ENCODE results near the gene MICAL3.
"Not testable (repeated sequence)": the region's sequence is repeated elsewhere in the genome, so short reads cannot be mapped to it uniquely, and the experiment has no call there.

MICAL3 gene

DNA sequence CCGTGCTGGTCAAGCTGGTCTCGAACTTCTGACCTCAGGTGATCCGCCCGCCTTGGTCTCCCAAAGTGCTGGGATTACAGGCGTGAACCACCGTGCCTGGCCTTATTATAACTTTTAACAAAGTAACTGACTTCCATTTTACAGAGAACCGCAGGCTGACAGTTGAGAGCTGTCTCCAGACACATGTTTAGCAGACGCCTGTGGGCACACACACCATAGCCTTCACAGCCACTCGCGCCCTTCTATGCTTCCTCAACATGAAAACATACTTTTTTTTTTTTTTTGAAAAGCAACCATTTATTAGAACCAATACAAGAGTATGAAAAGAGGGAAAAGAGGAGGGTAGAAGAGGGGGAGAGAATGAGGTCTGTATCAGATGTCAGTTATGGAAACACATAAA is 260.9 kb downstream of the MICAL3 start:
- H3K9me3 ChIP-seq (ENCODE audit: insufficient read depth, low read depth, low read length); H2AFZ ChIP-seq (ENCODE audit: insufficient read depth, low read length, poor library complexity); H2AK5ac ChIP-seq (ENCODE audit: low read length); H3K36me3 ChIP-seq (ENCODE audit: control insufficient read depth in 1 of 2, insufficient read depth in 2 of 2, low read length in 2 of 2); H3K4me2 ChIP-seq (ENCODE audit: low read length); H4K8ac ChIP-seq (ENCODE audit: low read depth, low read length); H3K4me3 ChIP-seq (ENCODE audit: low read depth, low read length); H3K14ac ChIP-seq (ENCODE audit: low read length); H3K18ac ChIP-seq (ENCODE audit: low read length); H3K27me3 ChIP-seq (ENCODE audit: insufficient read depth, low read length); H3K79me2 ChIP-seq (ENCODE audit: control insufficient read depth, insufficient read depth, low read length, poor library complexity); H3K23ac ChIP-seq (ENCODE audit: low read length); H2BK5ac ChIP-seq (ENCODE audit: low read depth, low read length, poor library complexity); H2BK12ac ChIP-seq (ENCODE audit: low read length); DNase-seq; H3K4me1 ChIP-seq (ENCODE audit: control insufficient read depth in 1 of 2, insufficient read depth in 2 of 2, low read length in 2 of 2); H3K4ac ChIP-seq (ENCODE audit: low read depth, low read length); H3K27ac ChIP-seq (ENCODE audit: low read depth, low read length); H3K9ac ChIP-seq (ENCODE audit: low read length); H4K12ac ChIP-seq (ENCODE audit: low read depth, low read length); H3K79me1 ChIP-seq (ENCODE audit: low read length); H4K91ac ChIP-seq (ENCODE audit: low read depth, low read length); H2BK120ac ChIP-seq (ENCODE audit: insufficient read depth, low read length, poor library complexity): not testable (repeated sequence)
- WGBS (ENCODE audit: extremely low coverage, insufficient coverage, insufficient read length), result no CpG with 5 or more reads among the region's 10 CpGs

GRCh38 chr22:17761138-17761488 is 263.2 kb downstream of the MICAL3 start:
- Histone ChIP-seq H3K4ac (ENCODE audit: low read depth, low read length) (no peak overlapping the region), H2BK12ac (ENCODE audit: low read length) (no peak overlapping the region), H2BK5ac (ENCODE audit: low read depth, low read length, poor library complexity) (no peak overlapping the region), H3K4me1 (ENCODE audit: control insufficient read depth in 1 of 2, insufficient read depth in 2 of 2, low read length in 2 of 2) (no peaks in the 10 kb centered on the region), H3K27ac (ENCODE audit: low read depth, low read length) (no peak overlapping the region), H4K12ac (ENCODE audit: low read depth, low read length) (no peak overlapping the region), H3K79me2 (ENCODE audit: control insufficient read depth, insufficient read depth, low read length, poor library complexity) (no peaks in the 10 kb centered on the region), H3K18ac (ENCODE audit: low read length) (no peak overlapping the region), H2AK5ac (ENCODE audit: low read length) (no peak overlapping the region), H4K91ac (ENCODE audit: low read depth, low read length) (no peak overlapping the region), H2AFZ (ENCODE audit: insufficient read depth, low read length, poor library complexity) (no peak overlapping the region), H3K23ac (ENCODE audit: low read length) (no peak overlapping the region), H3K14ac (ENCODE audit: low read length) (no peak overlapping the region), H3K4me2 (ENCODE audit: low read length) (no peak overlapping the region), H3K9ac (ENCODE audit: low read length) (no peak overlapping the region), H4K8ac (ENCODE audit: low read depth, low read length) (no peak overlapping the region), H2BK120ac (ENCODE audit: insufficient read depth, low read length, poor library complexity) (no peak overlapping the region), H3K9me3 (ENCODE audit: insufficient read depth, low read depth, low read length) (no peaks in the 10 kb centered on the region), H3K27me3 (ENCODE audit: insufficient read depth, low read length) (no peaks in the 10 kb centered on the region), H3K4me3 (ENCODE audit: low read depth, low read length) (no peak overlapping the region), H3K79me1 (ENCODE audit: low read length) (no peaks in the 10 kb centered on the region), H3K36me3 (ENCODE audit: control insufficient read depth in 1 of 2, insufficient read depth in 2 of 2, low read length in 2 of 2) (no peaks in the 10 kb centered on the region)
- DNase-seq, result no peak
- WGBS (ENCODE audit: extremely low coverage, insufficient coverage, insufficient read length), result no CpG with 5 or more reads among the region's 4 CpGs

DNA sequence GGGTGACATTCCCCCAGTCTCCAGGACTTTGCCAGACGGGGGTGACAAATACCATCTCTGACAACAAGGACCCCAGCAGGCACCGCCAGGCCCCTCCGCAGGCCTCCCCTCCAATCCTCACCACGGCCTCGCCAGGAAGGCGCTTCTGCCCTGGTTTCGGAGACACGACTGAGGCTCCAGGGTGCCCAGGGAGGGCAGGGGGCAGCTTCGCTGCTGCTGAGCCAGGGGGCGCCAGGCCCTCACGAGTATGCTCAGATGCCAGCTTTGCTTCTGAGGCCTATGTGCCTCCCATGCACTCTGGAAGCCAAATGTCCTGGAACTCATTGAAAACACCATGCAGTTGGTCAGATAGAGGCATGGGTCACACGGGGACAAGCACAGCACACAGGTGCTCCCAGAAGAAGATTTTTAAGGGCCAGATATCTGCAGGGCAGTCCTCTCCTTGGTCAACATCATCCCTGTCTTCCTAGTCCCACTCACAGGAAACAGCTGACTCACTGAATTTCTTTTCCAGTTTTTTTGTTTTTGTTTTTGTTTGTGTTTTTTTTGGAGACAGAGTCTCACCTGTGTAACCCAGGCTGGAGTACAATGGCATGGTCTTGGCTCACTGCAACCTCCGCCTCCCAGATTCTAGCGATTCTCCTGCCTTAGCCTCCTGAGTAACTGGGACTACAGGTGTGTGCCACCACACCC is 270.0 kb downstream of the MICAL3 start:
- H3K27me3 ChIP-seq (ENCODE audit: insufficient read depth, low read length), result no peaks in the 10 kb centered on the region
- DNase-seq, result no peak
- H2AFZ ChIP-seq (ENCODE audit: insufficient read depth, low read length, poor library complexity), result no peak overlapping the region
- H4K12ac ChIP-seq (ENCODE audit: low read depth, low read length), result no peak overlapping the region
- WGBS (ENCODE audit: extremely low coverage, insufficient coverage, insufficient read length), result no CpG with 5 or more reads among the region's 14 CpGs
- no peak overlapping the region for H3K4me2 ChIP-seq (ENCODE audit: low read length)
- H4K91ac ChIP-seq (ENCODE audit: low read depth, low read length), result no peak overlapping the region
- H3K4me3 ChIP-seq (ENCODE audit: low read depth, low read length), result no peak overlapping the region
- no peaks in the 10 kb centered on the region for H3K79me2 ChIP-seq (ENCODE audit: control insufficient read depth, insufficient read depth, low read length, poor library complexity)
- H3K9me3 ChIP-seq (ENCODE audit: insufficient read depth, low read depth, low read length), result peaks cover 2% of the 10 kb centered on the region
- no peak overlapping the region for H3K18ac ChIP-seq (ENCODE audit: low read length)
- H3K9ac ChIP-seq (ENCODE audit: low read length), result no peak overlapping the region
- no peak overlapping the region for H4K8ac ChIP-seq (ENCODE audit: low read depth, low read length)
- H2AK5ac ChIP-seq (ENCODE audit: low read length), result no peak overlapping the region
- no peak overlapping the region for H2BK120ac ChIP-seq (ENCODE audit: insufficient read depth, low read length, poor library complexity)
- no peaks in the 10 kb centered on the region for H3K4me1 ChIP-seq (ENCODE audit: control insufficient read depth in 1 of 2, insufficient read depth in 2 of 2, low read length in 2 of 2)
- H3K14ac ChIP-seq (ENCODE audit: low read length), result no peak overlapping the region
- no peak overlapping the region for H2BK12ac ChIP-seq (ENCODE audit: low read length)
- no peak overlapping the region for H3K27ac ChIP-seq (ENCODE audit: low read depth, low read length)
- H3K36me3 ChIP-seq (ENCODE audit: control insufficient read depth in 1 of 2, insufficient read depth in 2 of 2, low read length in 2 of 2), result no peaks in the 10 kb centered on the region
- no peak overlapping the region for H3K23ac ChIP-seq (ENCODE audit: low read length)
- no peak overlapping the region for H3K4ac ChIP-seq (ENCODE audit: low read depth, low read length)
- H3K79me1 ChIP-seq (ENCODE audit: low read length), result no peaks in the 10 kb centered on the region
- H2BK5ac ChIP-seq (ENCODE audit: low read depth, low read length, poor library complexity), result no peak overlapping the region

- H3K4me3 ChIP-seq (ENCODE audit: low read depth, low read length), result peak overlapping the region; percentile 4
- no peak overlapping the region for H2AK5ac ChIP-seq (ENCODE audit: low read length)
- H3K36me3 ChIP-seq (ENCODE audit: control insufficient read depth in 1 of 2, insufficient read depth in 2 of 2, low read length in 2 of 2), result no peaks in the 10 kb centered on the region
- H3K4me2 ChIP-seq (ENCODE audit: low read length), result no peak overlapping the region
- no peaks in the 10 kb centered on the region for H3K4me1 ChIP-seq (ENCODE audit: control insufficient read depth in 1 of 2, insufficient read depth in 2 of 2, low read length in 2 of 2)
- no peak overlapping the region for H2BK120ac ChIP-seq (ENCODE audit: insufficient read depth, low read length, poor library complexity)
- WGBS (ENCODE audit: extremely low coverage, insufficient coverage, insufficient read length), result no CpG with 5 or more reads among the region's 13 CpGs
- H3K79me2 ChIP-seq (ENCODE audit: control insufficient read depth, insufficient read depth, low read length, poor library complexity), result no peaks in the 10 kb centered on the region
- no peak overlapping the region for H3K27ac ChIP-seq (ENCODE audit: low read depth, low read length)
- H3K9me3 ChIP-seq (ENCODE audit: insufficient read depth, low read depth, low read length), result peaks cover 2% of the 10 kb centered on the region
- H3K9ac ChIP-seq (ENCODE audit: low read length), result peak overlapping the region; percentile 27
- no peak overlapping the region for H3K23ac ChIP-seq (ENCODE audit: low read length)
- no peak overlapping the region for H4K91ac ChIP-seq (ENCODE audit: low read depth, low read length)
- DNase-seq, result no peak
- H3K27me3 ChIP-seq (ENCODE audit: insufficient read depth, low read length), result no peaks in the 10 kb centered on the region
- no peak overlapping the region for H2BK5ac ChIP-seq (ENCODE audit: low read depth, low read length, poor library complexity)
- no peak overlapping the region for H3K14ac ChIP-seq (ENCODE audit: low read length)
- H3K4ac ChIP-seq (ENCODE audit: low read depth, low read length), result no peak overlapping the region
- no peak overlapping the region for H3K18ac ChIP-seq (ENCODE audit: low read length)
- H2AFZ ChIP-seq (ENCODE audit: insufficient read depth, low read length, poor library complexity), result no peak overlapping the region
- H4K8ac ChIP-seq (ENCODE audit: low read depth, low read length), result no peak overlapping the region
- no peak overlapping the region for H4K12ac ChIP-seq (ENCODE audit: low read depth, low read length)
- H3K79me1 ChIP-seq (ENCODE audit: low read length), result no peaks in the 10 kb centered on the region
- H2BK12ac ChIP-seq (ENCODE audit: low read length), result no peak overlapping the region
These were observed 270.9 kb downstream of the MICAL3 start for GRCh38 chr22:17753401-17753989.
